HEK293T (cell line): ENCODE results near the gene ITPK1.

ENCODE experiments used
- CTCF ChIA-PET: fragments of 350-600 bp; formaldehyde crosslinking; extraction: SDS; loops from one replicate; lab custom pipeline; 2021; ENCODE audit warnings: antibody characterized with exemption, inconsistent platforms; lab: Yijun Ruan, JAX
- POLR2A ChIA-PET: fragments of 350-600 bp; formaldehyde crosslinking; extraction: SDS; loops from one replicate; lab custom pipeline; 2020; ENCODE audit warnings: antibody characterized with exemption, inconsistent platforms; lab: Yijun Ruan, JAX
- DNase-seq: peaks from one replicate; pipeline ENCODE4 v3.0.0; 2012; ENCODE audit warnings: mixed read lengths; ENCODE audit errors: extremely low spot score
- ARNT ChIP-seq: fragments of 450-650 bp; IDR thresholded peaks from 2 replicates; pipeline ENCODE4 v1.6.1; 2017; ENCODE audit warnings: mild to moderate bottlenecking
- BHLHE40 ChIP-seq: fragments of 450-650 bp; IDR thresholded peaks from 2 replicates; pipeline ENCODE4 v1.6.1; 2016; ENCODE audit warnings: mild to moderate bottlenecking, moderate library complexity, borderline replicate concordance
- CTBP1 ChIP-seq: fragments of 450-650 bp; IDR thresholded peaks from 2 replicates; pipeline ENCODE4 v1.6.1; 2016; ENCODE audit warnings: borderline replicate concordance
- ELF4 ChIP-seq: fragments of 450-650 bp; IDR thresholded peaks from 2 replicates; pipeline ENCODE4 v1.6.1; 2017; ENCODE audit warnings: antibody characterized with exemption
- FOXA1 ChIP-seq: fragments of 450-650 bp; IDR thresholded peaks from 2 replicates; pipeline ENCODE4 v1.6.1; 2016; ENCODE audit warnings: mild to moderate bottlenecking
- FOXK2 ChIP-seq: fragments of 450-650 bp; IDR thresholded peaks from 2 replicates; pipeline ENCODE4 v1.6.1; 2016; ENCODE audit warnings: mild to moderate bottlenecking
- FOXM1 ChIP-seq: fragments of 450-650 bp; IDR thresholded peaks from 2 replicates; pipeline ENCODE4 v1.6.1; 2017; ENCODE audit warnings: mild to moderate bottlenecking, borderline replicate concordance
- HDGF ChIP-seq: fragments of 450-650 bp; IDR thresholded peaks from 2 replicates; pipeline ENCODE4 v1.6.1; 2017; ENCODE audit warnings: antibody characterized with exemption, borderline replicate concordance
- L3MBTL2 ChIP-seq: fragments of 450-650 bp; conservative IDR thresholded peaks from 2 replicates; pipeline ENCODE4 v1.6.1; 2016; ENCODE audit warnings: mild to moderate bottlenecking
- LEF1 ChIP-seq: fragments of 450-650 bp; IDR thresholded peaks from 2 replicates; pipeline ENCODE4 v1.6.1; 2017; ENCODE audit warnings: mild to moderate bottlenecking, borderline replicate concordance
- NFRKB ChIP-seq: fragments of 450-650 bp; IDR thresholded peaks from 2 replicates; pipeline ENCODE4 v1.6.1; 2016; ENCODE audit warnings: mild to moderate bottlenecking, moderate library complexity
- PKNOX1 ChIP-seq: fragments of 450-650 bp; IDR thresholded peaks from 2 replicates; pipeline ENCODE4 v1.6.1; 2016
- SP1 ChIP-seq: fragments of 450-650 bp; IDR thresholded peaks from 2 replicates; pipeline ENCODE4 v1.6.1; 2017
- SUZ12 ChIP-seq: fragments of 450-650 bp; IDR thresholded peaks from 2 replicates; pipeline ENCODE4 v1.6.1; 2016; ENCODE audit warnings: mild to moderate bottlenecking
- TARDBP ChIP-seq: fragments of 450-650 bp; IDR thresholded peaks from 2 replicates; pipeline ENCODE4 v1.6.1; 2016
- ZNF384 ChIP-seq: fragments of 450-650 bp; IDR thresholded peaks from 2 replicates; pipeline ENCODE4 v1.6.1; 2016

Gene ITPK1

GRCh38 chr14:93015064-93015463 is 100.7 kb downstream of the ITPK1 start:
- DNase-seq = no peak
- ChIA-PET POLR2A (no interaction called here), CTCF (no interaction called here)
- TF ChIP-seq SP1 (no peak), L3MBTL2 (no peak), LEF1 (no peak), FOXK2 (no peak), HDGF (no peak), CTBP1 (no peak), FOXA1 (no peak), ARNT (no peak), ELF4 (no peak), TARDBP (no peak), NFRKB (no peak), BHLHE40 (no peak), PKNOX1 (no peak)

GRCh38 chr14:93014058-93015023 is 101.4 kb downstream of the ITPK1 start:
- TF ChIP-seq HDGF = no peak
- no peak for TF ChIP-seq NFRKB
- no peak for TF ChIP-seq SUZ12
- ChIA-PET POLR2A (no interaction called here), CTCF (interaction anchor here (0.6 kb wide), 1 partner anchor 20 kb away, joined by 3 read pairs; no protein-coding TSS in a partner anchor)
- no peak for DNase-seq

GRCh38 chr14:93012951-93013719 is 102.6 kb downstream of the ITPK1 start:
- POLR2A ChIA-PET = no interaction called here
- CTCF ChIA-PET = no interaction called here
- no peak for DNase-seq
- no peak for TF ChIP-seq FOXM1
- TF ChIP-seq ZNF384 = no peak
- no peak for TF ChIP-seq ARNT
- TF ChIP-seq CTBP1 = no peak

GRCh38 chr14:93012506-93012905 is 103.2 kb downstream of the ITPK1 start:
- TF ChIP-seq NFRKB (no peak), PKNOX1 (no peak), HDGF (no peak), FOXK2 (no peak), ZNF384 (no peak), BHLHE40 (no peak), L3MBTL2 (no peak), SP1 (no peak), ARNT (no peak), LEF1 (no peak), FOXM1 (no peak), CTBP1 (no peak), SUZ12 (no peak), ELF4 (no peak), TARDBP (no peak), FOXA1 (no peak)
- POLR2A ChIA-PET = no interaction called here
- no peak for DNase-seq
- CTCF ChIA-PET = no interaction called here

GRCh38 chr14:93011650-93012325 is 103.9 kb downstream of the ITPK1 start:
- TF ChIP-seq PKNOX1 = no peak
- no peak for TF ChIP-seq SP1
- TF ChIP-seq HDGF = no peak
- no peak for TF ChIP-seq FOXK2
- TF ChIP-seq ARNT = no peak
- TF ChIP-seq TARDBP = no peak
- no peak for TF ChIP-seq BHLHE40
- no peak for TF ChIP-seq FOXA1
- TF ChIP-seq LEF1 = no peak
- TF ChIP-seq L3MBTL2 = no peak
- no peak for TF ChIP-seq ELF4
- TF ChIP-seq SUZ12 = no peak
- no peak for TF ChIP-seq NFRKB
- TF ChIP-seq CTBP1 = no peak
- no peak for TF ChIP-seq ZNF384
- no peak for TF ChIP-seq FOXM1
- CTCF ChIA-PET = no interaction called here
- POLR2A ChIA-PET = no interaction called here
- no peak for DNase-seq
